Neural cell (in vitro differentiated cells): ENCODE results near the gene MYH6.

Source experiments
- CTCF ChIP-seq: fragments of 450-650 bp; IDR thresholded peaks from 2 replicates; pipeline ENCODE4 v1.5.1; 2014; ENCODE audit warnings: antibody characterized with exemption, mild to moderate bottlenecking, moderate library complexity; ENCODE audit not compliant: poor library complexity, severe bottlenecking
- EZH2 ChIP-seq: fragments of 200-600, 300-800 bp; shearing (Covaris generic), sonication (generic); IDR thresholded peaks from 2 replicates; pipeline ENCODE4 v1.6.1; 2014; ENCODE audit warnings: antibody characterized with exemption, low read length, borderline replicate concordance, mild to moderate bottlenecking; ENCODE audit not compliant: insufficient read depth, poor library complexity, severe bottlenecking

DNA sequence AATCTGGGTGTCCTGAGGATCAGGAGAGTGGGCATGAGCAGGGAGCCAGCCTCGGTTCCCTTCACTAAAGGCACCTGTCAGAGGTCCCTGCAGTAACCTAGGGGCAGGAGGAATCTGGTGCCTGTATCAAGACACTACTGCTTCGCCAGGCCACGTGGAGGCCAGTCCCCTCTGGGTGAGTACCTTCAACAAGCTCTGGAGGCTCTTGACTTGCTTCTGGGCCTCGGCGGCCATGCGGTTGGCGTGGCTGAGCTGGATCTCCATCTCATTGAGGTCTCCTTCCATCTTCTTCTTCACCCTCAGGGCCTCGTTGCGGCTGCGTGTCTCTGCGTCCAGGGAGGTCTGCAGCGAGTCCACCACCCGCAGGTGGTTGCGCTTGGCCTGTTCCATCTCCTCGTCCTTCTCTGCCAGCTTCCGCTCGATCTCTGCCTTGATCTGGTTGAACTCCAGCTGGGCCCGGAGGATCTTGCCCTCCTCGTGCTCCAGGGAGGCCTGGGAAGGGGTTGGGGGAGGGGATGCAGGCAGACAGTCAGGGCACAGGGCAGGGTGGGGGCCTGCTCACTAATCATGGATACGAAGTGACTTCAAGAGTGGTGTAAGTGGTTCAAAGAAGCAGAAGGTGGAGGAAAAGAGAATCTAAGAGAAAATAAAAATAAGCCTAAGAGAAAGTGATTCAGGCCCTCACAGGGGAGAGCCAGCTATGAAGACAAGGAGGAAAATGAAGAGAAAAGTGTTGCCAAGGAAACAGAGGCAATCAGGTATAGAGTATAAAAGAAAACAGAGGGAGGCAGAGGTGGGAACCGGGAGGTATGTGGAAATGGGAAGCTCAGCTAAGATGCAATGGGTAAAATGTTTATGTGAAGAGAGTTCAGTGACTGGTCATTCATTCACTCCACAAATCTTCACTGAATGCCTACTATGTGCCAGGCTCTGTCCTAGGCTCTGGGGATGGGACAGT, 8.0 kb upstream of the MYH6 start:
- TF ChIP-seq CTCF, result no peak
- no peak for TF ChIP-seq EZH2
